KBM-7 (cell line): ENCODE results near the gene TMEM154.
A peak's percentile ranks its signal among the peaks of the same experiment; 100 is the strongest.

Experiments used
- DNase-seq: peaks from one replicate; pipeline ENCODE4 v3.0.0-alpha.2; 2015
- in situ Hi-C: fragments of 300-500 bp; cut with MboI; formaldehyde crosslinking; loops from 2 replicates; pipeline ENCODE4 v1.14.3; 2020; ENCODE audit warnings: low sequenced_read_pairs, low pct_unique_long_range_greater_than_20kb, mixed read lengths

Gene TMEM154

GRCh38 chr4:152605641-152606335 lies 74.0 kb downstream of the TMEM154 start:
- in situ Hi-C loops = no loop called here
- DNase-seq = no peak

DNA sequence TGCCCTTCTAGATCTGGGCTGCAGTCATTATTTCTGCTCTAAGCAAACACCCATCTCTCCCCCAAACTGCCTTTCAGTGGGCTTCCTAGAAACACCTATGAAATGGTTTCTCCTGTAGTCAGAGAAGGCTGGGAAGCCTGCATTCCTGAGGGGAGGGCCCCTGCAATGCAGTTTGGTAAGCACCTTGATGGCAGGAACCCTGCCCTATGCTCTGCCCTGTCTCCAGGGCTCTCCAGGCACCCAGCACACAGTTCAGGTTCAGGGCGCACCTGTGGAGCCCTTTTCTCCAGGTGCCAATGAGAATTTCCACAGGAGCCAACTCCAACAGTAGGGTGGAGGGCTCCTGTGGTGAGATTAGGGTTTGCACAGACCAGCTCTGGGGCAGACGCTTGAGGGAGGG lies 74.8 kb downstream of the TMEM154 start:
- in situ Hi-C loops = no loop called here
- DNase-seq = no peak

DNA sequence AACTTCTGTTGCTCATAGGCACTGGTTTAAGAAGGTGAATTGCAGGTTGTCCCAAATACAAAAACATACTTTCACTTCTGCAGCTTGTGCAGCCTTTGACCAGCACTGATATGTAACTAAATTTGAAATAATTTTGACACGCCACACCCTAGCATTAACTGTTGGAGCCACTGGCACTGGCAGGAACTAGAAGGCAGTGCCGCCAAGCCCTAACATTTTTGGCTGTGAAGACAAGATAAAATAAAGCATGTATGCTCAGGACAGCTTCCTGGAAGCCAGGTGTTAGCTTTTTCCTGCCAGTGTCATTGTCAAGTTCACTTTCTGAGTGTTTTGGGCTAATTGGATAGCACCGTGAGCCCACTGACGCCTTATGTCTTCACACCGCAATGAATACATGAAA lies 78.6 kb downstream of the TMEM154 start:
- in situ Hi-C loops = no loop called here
- no peak for DNase-seq

DNA sequence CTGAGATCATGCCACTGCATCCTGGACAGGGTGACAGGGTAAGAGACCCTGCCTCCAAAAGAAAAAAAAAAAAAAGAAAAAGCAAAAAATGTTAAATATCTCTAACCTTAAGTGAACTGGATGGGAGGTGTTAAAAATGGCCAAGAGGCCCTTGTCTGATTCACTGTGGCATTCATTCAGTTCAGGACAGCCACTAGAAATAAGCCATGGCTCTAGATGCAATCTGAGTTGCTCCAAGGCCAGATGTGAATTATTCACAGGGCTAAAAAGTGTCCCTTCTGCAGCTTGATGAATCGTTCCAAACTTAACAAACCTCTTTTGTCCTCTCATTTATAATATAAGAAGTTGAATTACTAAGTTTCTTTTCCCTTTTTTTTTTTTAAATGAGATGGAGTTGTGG lies 80.2 kb downstream of the TMEM154 start:
- in situ Hi-C loops = no loop called here
- no peak for DNase-seq

DNA sequence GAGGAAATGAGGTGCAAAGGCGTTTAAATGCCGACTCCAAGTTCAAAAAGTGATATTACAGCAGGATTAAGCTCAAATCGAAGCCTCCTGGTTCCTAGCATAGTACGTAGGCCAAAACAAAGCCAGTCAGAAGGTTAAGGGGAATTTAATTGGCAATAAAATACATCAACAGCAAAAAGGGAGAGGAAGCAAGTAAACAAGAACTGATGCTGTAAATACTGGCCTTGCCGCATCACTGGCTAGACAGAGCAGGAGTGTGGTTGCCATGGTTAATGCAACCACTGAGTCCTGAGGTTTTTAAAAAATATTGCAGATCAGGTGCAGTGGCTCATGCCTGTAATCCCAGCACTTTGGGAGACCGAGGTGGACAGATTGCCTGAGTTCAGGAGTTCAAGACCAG lies 80.7 kb downstream of the TMEM154 start:
- in situ Hi-C loops = no loop called here
- no peak for DNase-seq

- no peak for DNase-seq
- in situ Hi-C loops = no loop called here
Measured at GRCh38 chr4:152598454-152598853, 81.3 kb downstream of the TMEM154 start.

GRCh38 chr4:152594978-152595925 lies 84.5 kb downstream of the TMEM154 start:
- in situ Hi-C loops = no loop called here
- peak; percentile 76 for DNase-seq

DNA sequence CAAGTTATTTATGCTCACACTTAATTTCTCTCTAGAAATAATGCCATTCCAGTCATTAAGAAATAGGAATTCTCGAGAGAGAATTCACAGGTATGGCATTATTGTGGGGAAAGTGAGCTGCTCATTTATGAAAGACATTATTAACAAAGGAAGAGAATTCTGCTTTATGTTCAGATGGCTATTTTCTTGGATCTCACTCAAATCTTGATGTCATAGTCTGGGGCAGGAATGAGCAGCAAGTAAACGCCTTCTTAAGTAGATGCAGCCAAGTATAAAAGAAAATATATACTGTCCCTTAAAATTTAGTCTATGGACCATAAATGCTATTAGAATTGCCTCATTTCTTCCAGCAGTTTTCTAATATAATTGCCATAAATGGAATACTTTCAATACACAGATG lies 85.7 kb downstream of the TMEM154 start:
- no peak for DNase-seq
- in situ Hi-C loops = no loop called here

- no peak for DNase-seq
- in situ Hi-C loops = no loop called here
Measured at GRCh38 chr4:152591876-152592275, 87.9 kb downstream of the TMEM154 start.

GRCh38 chr4:152591396-152591795 lies 88.4 kb downstream of the TMEM154 start:
- in situ Hi-C loops = no loop called here
- DNase-seq = no peak

DNA sequence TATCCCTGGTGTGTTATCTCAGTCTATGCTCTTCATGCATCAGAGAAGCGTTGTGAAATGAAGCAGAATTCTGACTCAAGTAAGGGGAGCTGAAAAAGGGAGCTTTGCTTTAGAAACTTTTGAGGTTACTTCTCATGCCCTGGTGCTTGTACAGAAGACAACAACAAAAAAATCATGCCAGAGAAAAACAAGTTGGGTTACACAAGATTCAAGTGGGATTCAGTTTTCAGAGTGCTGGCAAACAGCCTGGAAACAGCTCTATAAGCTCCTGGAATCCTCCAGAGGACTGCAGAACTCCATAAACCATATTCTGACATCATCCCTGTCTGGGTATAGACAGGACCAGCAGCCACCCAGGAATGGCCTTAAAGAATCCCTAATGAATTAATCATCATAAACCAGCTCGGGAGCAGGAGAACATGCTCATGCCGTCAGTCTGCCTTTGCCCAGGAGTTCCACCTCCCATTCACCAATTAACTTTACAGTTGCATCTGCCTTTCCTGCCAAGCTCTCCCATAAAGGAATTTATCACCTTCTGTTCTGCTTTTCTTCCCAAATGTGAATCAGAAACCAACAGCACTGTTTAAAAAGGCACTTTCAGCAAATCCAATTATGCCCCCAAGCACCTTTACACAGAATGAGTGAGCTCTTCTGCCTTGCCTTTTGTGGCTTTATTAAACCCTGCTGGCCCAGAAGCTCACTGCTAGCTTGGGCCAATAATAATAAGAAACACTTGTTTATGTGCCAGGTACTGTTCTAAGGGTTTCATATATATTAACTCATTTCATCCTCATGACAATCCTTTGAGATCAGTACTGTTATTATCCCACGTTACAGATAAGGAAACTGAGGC lies 89.4 kb downstream of the TMEM154 start:
- DNase-seq = no peak
- in situ Hi-C loops = no loop called here

GRCh38 chr4:152588869-152589268 lies 90.9 kb downstream of the TMEM154 start:
- in situ Hi-C loops = no loop called here
- peak; percentile 38 for DNase-seq

DNA sequence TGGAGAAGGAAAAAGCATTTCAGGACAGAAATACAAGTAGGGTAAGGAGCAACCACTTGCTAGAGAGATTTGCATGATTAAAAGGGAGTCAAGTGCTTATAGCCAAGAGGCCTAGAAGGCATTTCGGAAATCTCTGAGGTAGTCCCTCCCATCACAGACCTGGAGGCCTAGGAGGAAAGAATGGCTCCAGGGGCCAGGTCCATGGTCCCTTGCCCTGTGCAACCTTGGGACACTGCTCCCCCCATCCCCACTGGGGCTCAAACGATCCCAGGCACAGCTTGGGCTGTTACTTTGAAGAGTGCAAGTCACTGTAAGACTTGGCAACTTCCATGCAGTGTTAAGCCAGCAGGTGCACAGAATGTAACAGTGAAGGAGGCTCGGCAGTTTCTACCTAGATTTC lies 92.7 kb downstream of the TMEM154 start:
- in situ Hi-C loops = no loop called here
- DNase-seq = no peak

GRCh38 chr4:152586668-152587067 lies 93.1 kb downstream of the TMEM154 start:
- in situ Hi-C loops = no loop called here

GRCh38 chr4:152585023-152585441 lies 94.8 kb downstream of the TMEM154 start:
- DNase-seq = no peak
- in situ Hi-C loops = no loop called here

More at GRCh38 chr4:152586668-152587067, 93.1 kb downstream of the TMEM154 start:
- DNase-seq = peak; percentile 30

DNA sequence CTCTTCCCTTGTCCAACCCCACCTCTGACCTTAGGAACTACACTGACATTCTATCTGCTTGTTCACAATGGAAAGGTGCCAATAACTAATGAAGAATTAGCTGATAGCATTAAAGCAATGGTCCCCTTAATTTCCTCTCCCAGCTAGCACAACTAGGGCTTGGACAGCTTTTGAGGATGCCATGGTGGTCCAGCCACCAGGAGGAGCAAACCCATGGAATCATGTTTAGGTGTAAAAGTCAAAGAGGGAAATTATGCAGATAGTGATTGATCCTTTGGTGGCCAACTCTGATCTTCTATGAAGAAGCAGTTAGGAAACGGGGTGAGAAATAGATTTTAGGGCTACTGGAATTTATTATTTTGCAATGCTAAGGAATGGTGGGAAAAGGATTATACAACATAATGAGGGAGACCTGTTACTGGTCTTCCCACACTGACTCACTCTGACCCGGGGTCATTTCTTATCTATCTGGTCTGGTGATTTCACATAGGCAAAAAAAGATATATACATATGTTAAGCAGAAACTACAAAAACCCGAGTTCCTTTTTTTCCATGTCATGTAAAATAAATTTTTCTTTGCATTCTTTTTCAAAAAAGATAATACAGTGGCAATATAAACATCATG lies 98.1 kb downstream of the TMEM154 start:
- in situ Hi-C loops = no loop called here
- no peak for DNase-seq

- in situ Hi-C loops = no loop called here
- no peak for DNase-seq
Measured at GRCh38 chr4:152579916-152580315, 99.9 kb downstream of the TMEM154 start.

- no peak for DNase-seq
- in situ Hi-C loops = no loop called here
Measured at GRCh38 chr4:152579107-152579764, 100.6 kb downstream of the TMEM154 start.

DNA sequence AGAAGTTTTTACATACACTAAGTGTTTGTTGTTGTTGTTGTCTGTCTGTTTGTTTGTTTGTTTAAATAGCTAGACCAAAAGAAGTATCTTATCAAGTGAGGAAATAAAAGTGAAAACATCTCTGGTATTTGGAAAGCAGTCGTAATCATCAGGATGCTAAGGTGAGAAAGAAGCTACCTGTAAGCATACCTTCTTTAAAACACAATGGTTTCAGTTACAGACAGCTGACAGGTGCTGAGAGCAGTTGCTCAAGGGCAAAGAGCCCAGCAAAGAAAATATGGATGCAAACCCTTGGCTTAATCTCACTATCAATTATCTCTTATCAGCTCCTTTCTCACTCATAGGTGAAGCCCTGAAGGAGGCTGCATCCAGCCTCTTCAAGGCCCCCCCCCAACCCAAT lies 101.1 kb downstream of the TMEM154 start:
- DNase-seq = no peak
- in situ Hi-C loops = no loop called here
